Urothelium cell line (cell line): Measurements from ENCODE around the gene PTX3.

Experiments used
- DNase-seq: peaks from one replicate; pipeline ENCODE4 v3.0.0; 2011; ENCODE audit warnings: low spot score, mixed read lengths
- FAIRE-seq: peaks from 2 replicates; lab custom pipeline; 2011; peaks lifted over from hg19 to GRCh38; lab: Jason Lieb, UNC

The PTX3 gene

DNA sequence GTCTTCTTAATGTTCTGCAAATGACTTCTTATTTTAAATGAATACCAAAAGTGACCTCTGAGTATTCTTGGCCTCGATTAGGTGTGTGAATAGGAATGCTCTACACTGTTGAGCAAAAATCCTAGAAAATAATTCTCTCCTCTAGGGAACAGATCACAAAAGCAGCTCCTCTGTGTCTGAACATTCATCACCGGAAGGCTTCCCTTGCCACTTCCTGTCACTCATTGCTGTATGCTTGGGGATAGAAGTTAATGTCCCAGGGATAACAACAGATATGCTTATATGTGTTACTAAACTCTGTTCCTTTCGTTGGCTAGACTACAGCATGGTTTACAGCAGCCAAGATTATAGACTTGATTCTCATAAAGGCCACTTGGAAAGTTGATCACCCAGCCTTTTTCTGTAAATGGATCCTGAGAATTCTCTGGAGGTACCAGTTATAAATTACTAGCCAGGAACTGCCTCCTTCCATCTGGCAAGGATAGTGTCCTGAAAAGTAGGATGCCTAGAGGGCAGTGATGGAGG is 16.0 kb upstream of the PTX3 start:
- DNase-seq (no peak), FAIRE-seq (no peak)

DNA sequence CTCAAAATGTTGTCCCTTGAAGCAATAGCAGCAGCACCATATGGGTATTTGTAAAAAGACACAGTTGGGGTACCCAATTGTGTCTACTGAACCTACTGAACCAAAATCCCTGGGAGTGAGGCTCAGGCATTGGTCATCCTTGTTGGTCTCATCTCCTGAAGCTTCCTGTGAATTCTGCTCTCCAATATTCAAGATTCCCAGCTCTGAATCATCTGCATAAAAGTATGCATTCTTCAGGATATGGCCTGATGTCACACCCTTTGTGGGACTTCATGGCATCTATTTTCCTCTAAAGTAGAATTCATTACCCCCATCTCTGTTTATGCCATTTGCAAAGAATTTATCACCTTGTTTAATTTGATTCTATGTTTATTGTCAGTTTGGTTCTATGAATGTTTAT is 13.3 kb upstream of the PTX3 start:
- no peak for FAIRE-seq
- DNase-seq = no peak

DNA sequence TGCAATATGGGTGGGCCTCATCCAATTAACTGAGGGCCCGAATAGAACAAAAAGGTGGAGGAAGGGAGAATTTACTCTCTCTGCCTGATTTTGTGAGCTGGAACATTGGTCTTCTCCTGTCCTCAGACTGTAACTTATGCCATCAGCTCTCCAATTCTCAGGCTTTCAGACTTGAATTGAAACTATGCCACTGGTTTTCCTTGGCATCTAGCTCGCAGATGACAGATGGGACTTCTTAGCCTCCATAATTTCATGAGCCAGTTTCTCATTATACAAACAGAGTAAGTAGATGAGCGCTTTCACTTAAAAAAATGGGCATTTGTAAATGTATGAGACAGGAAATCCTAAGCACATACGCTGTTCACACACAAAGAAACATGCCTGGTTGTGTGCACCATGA is 8.7 kb upstream of the PTX3 start:
- DNase-seq = no peak
- FAIRE-seq = no peak

DNA sequence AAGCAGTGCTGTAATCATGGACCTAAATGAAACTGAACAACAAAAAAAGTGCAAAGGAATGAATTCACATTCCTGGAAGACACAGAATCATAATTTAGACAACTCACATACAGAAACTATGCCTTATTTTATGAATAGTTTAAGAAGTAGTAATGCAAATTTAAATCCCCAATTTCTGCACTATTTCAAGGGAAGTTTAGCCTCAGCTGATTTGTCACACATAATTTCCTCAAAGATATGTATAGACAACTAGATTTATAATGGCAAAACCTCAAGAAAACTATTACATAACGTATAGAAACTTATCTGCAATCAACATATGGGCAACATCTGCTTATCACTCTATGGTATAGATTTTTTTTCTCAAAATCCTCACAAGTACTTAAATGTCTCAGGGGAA is 7.8 kb upstream of the PTX3 start:
- no peak for FAIRE-seq
- no peak for DNase-seq

DNA sequence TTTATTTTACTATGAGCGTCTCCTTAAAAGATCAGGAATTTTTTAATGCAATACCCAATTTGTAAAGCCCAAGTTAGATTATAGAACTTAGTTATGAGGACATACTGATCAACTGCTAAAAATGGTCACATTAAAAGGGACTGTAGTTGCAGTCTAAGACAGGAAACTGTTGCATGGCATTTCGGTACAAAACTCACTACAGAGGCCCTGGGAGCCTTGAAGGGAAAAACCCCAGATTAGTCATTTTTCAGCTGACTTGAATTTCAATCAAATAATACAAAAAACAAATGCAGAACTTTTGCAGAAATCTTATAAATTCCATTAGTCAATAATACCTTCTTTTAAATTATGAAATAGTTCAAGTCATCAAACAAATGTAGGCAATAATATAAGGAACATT is 6.9 kb upstream of the PTX3 start:
- DNase-seq (no peak), FAIRE-seq (no peak)

DNA sequence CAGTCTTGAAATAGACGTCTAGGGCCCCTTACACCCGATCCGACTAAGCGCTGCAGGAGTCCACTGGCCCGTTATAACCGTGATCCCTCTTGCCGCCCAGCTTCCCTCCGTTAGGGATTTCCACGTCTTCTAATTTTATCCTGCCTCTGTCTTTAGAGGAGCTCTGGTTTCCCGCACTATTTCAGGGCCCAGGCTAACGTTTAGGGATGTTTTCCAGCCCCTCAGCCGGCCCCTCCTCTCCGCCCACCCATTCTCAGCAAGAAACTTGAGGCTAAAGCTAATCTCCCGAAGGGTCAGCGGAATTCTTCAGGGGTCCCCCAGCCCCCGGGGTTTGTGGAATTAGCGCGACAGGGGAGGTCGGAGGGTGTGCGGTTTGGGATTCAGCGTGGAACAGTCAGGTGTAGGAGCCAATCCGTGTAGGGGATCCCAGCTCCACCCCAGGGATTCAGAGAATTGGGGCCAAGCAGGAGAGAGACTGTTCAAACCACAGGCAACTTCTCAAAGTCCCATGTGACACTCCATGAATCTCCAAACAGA is 1.6 kb downstream of the PTX3 start:
- DNase-seq (no peak), FAIRE-seq (no peak)

DNA sequence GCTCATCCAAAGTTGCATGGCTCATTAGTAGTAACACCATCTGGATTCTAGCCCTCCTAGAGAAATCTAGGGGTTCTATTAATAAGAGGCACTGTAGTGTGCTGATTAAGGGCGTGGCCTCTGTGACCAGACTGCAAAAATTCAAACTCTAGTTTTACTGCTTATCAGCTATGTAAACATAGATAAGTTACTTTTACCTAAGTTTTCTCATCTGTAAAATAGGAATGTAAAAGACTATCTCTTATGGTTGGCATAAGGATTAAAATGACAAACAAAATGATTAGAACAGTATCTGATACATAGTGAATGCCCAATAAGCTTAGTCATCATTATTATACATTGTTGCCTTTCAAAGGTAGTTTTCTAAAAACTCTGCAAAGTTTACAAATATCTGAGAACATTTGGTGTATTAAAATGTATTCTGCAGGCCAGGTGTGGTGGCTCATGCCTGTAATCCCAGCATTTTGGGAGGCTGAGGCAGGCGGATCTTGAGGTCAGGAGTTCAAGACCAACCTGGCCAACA is 4.5 kb downstream of the PTX3 start:
- FAIRE-seq (no peak), DNase-seq (no peak)

DNA sequence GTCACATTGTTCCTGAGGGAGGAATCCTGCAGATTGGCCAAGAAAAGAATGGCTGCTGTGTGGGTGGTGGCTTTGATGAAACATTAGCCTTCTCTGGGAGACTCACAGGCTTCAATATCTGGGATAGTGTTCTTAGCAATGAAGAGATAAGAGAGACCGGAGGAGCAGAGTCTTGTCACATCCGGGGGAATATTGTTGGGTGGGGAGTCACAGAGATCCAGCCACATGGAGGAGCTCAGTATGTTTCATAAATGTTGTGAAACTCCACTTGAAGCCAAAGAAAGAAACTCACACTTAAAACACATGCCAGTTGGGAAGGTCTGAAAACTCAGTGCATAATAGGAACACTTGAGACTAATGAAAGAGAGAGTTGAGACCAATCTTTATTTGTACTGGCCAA is 6.1 kb downstream of the PTX3 start:
- DNase-seq = no peak
- FAIRE-seq = no peak

DNA sequence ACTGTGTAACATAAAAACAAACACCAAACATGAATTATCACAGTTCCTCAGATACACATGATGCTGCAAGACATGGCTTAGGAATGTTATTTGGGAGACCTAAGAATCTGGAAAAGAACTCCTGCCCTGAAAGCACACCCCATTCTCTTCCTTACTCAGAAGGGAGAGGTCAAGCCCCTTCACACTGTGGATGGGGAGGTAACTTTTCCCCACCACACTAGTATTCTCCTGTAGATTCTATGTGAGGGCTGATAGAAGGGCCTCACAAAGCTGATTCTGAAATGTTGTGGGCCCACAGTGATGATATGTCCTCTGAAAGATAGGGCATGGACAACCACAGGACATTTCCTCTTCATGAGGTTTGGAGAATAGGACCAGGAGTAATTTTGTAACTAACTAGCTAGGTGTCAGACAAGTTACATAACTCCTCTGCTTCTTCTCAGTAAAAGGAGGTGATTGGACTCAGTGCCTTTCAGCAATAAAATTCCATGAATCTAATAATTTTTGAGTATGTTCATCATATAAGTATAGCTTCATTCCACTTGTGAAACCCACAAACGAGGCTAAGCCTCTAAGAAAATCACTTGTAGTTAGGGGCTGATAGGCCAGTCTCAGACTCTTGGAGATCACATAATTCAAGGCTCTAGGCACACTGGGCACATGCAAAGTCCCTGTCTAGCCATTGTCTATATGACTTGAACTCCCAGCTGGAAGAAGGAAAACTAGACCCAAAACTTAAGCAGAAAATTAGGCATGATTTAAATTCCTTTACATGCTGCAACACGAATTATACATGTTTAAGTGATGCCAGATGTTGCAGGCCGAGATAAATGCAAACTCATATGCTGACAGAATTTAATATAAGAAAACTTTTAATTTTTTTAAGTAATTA is 7.5 kb downstream of the PTX3 start:
- no peak for DNase-seq
- FAIRE-seq = no peak

DNA sequence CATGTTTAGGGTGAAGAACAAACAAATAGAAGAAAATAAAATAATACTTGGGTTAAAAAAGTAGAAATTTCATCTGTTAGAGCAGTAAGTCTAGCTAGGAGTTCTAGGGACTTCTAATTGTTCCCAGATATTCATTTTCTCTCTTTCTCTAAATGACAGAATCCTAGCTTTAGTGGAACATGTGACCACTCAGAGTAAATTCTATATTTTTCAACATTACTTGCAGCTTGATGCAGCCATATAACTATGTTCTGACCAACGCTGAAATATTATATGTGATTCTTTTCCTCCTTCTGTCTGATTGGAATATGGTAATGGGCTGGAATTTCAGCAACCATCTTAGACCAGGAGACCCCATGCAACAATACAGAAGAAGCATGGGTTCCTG is 8.1 kb downstream of the PTX3 start:
- no peak for FAIRE-seq
- DNase-seq = no peak

DNA sequence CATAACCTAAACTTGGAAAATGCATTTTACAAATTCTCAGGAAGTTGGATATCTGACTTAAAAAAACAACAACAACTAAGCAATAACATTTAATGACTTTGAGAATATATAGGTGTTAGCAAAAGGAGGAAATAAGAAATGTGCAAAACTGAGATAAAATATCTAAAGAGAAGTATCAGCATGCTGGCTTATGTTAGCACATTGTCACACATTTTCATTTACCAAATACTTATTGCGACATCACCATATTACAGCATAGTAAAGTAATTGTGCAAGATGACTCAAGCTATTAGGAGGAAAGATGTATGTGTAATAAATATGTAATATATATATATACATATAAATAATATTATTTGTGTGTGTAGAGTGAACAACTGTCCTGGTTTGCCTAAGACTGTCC is 9.2 kb downstream of the PTX3 start:
- no peak for DNase-seq
- no peak for FAIRE-seq

DNA sequence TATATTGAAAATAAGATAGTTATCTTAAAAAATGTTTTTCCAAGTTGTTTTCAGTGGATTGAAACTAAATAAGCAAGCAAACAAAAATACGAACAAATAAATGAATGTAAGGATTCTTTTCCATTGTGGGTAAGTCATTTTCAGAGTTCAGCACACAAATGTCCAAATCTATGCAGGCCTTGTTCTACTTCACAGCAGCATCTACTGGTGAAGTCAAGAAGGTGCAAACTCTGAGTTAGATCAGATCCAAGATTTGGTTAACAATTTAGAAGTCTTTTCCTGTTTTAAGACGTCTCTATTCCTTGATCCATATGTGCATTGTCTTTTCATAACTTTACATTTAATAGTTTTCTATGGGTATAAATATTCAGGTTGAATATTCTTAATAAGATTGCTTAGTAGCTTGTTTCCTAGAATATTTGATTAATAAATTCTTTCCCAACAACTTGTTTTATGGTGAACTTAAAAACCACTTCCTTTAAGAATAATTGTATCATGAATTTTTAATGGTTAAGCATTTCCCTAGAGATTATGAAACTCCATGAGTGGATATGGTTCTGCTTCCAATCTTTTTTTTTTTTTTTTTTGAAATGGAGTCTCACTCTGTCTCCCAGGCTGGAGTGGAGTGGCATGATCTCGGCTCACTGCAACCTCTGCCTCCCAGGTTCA is 10.5 kb downstream of the PTX3 start:
- FAIRE-seq (no peak), DNase-seq (peak; percentile 10)

DNA sequence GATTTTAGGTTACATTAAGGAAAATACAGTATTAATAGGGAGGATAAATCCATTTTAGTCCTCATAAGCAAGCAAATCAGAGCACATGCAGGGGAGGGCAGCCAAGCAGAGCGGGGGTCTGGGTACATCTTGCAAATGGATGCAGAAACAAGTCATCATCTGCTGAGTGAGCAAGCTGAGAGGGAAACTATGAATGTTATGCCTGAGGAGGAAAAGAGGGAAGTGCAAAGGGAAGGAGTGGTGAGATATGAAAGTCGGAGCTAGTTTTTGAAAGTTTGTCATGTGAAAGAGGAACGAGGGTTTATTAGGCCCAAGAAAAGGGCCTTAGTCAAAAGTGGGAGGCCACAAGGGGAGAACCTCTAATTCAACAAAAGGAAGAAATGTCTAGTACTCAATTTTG is 15.4 kb downstream of the PTX3 start:
- DNase-seq (no peak), FAIRE-seq (no peak)

DNA sequence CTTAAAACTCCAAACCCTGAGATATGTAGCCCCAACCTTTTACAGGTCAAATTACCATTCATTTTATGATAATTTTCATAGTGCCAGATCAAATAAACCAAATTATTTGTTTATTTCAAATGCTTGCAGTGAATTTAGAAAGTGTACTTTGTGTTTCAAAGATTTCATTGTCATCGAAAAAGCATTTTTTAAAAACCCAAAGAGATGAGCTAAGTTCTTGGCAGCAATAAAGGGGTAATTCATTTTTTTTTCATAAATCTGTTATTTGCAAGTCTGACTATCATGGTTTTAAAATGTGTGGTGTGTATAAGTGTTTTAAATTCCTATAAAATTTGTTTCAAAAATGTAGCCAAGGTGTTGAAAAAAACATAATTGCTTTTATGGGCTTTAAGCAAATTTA is 17.2 kb downstream of the PTX3 start:
- no peak for DNase-seq
- FAIRE-seq = no peak

DNA sequence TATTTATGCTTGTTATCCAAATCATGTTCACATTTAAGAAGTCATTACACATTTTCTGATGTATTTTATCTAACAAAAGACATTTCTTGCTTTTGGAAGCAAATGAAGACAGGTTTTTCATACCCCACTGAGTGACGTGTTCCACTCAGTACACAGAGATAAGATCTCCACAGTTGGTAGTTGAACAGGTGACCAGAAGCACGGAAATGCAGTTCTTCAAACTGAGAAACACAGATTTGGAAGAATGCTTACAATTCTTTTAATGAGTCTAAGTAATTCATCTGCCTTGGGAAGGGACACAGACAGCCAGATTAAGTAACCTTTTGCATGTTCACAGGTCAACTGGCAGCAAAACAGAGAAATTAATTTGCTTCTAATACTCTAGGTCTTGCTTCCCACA is 23.1 kb downstream of the PTX3 start:
- DNase-seq (no peak), FAIRE-seq (no peak)

DNA sequence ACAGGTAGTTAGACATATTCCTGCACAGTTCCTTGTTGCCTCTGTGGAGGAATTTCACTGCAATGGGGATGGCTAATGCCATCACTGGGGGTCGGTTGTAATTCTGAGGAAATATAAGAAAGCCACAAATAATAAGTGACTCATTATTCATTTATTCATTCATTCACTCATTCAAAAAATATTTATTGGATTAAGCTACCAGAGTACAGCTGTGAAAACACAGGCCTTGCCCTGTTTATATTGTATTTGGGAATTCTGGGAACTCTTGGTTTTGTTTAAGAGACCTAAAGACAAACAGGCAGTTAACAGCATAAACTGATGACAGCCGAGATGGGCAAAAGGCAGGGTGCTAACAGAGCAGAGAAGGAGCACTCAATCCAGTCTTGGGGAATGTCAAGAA is 23.6 kb downstream of the PTX3 start:
- DNase-seq (no peak), FAIRE-seq (no peak)

DNA sequence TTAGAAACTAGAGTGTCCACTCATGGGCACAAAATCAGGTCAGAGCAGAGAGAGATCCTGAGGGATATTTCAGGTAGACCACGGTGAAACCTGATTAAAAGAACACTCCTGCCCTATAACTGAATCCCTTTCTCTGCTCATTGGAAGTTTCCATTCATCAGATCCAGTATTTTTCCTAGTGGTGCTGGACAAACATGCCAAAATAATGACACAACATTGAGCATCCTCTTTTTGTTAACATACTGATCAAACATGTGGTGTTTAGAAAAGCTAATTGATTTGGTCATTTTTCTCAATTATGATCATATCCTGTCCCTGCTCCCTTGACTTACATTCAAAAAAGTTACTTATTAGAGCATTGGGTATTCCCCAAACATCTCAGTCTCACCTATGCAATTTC is 27.2 kb downstream of the PTX3 start:
- FAIRE-seq = no peak
- no peak for DNase-seq

DNA sequence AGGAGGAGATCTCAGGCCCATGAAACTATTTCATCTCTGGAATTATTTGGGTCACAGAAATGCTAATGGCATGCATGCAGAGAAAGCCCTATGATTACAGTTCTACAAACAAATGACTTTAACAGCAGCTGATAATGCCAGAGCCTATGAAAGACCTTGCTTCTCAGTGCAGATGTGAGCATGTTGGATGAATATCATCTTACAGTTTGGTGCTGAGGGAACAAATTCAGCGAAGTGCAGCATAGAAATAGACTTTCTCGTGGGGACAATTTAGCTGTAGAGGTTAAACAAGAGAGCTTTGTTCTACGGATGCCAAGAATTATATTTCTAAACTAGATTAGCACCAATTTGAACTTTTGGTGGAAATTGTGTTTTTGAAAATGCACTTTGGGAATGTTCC is 27.7 kb downstream of the PTX3 start:
- DNase-seq = no peak
- FAIRE-seq = no peak

DNA sequence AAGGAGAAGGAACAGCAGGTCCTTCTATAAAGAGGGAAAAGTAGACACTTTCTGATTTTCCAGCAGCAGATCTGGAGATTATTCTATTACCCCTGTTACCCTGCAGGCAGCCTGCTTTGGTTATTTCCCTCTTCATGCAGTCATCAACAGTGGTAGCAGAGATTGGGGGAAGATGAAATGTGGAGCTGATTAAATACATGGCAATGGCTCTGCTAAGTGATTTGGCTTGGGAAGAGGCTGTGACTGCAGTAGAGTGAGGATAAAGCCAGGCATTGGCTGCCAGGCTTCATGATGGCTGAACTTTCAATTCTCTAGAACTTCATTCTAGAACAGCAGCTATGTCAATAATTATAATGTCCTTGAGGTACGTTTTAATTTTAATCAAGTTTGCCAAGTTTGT is 29.1 kb downstream of the PTX3 start:
- FAIRE-seq = no peak
- DNase-seq = no peak

DNA sequence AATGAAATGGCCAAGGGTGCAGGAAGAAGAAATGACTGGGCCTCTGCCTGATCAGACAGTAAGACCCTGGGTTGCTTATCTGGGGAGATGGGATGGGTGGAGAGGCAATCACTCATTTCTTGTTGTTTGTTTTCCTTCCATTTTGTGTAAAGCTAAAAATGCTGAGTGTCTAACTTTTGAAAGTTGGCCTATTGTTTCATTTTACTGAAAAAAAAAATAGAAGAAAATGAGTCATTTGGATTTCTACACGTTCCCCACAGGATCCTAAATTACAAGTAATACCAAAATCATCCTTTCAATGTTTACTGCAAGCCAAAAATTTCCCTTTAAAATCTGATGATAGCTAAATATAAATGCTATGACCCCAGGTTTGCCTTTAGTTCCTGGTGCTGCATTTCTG is 30.6 kb downstream of the PTX3 start:
- DNase-seq (no peak), FAIRE-seq (no peak)

DNA sequence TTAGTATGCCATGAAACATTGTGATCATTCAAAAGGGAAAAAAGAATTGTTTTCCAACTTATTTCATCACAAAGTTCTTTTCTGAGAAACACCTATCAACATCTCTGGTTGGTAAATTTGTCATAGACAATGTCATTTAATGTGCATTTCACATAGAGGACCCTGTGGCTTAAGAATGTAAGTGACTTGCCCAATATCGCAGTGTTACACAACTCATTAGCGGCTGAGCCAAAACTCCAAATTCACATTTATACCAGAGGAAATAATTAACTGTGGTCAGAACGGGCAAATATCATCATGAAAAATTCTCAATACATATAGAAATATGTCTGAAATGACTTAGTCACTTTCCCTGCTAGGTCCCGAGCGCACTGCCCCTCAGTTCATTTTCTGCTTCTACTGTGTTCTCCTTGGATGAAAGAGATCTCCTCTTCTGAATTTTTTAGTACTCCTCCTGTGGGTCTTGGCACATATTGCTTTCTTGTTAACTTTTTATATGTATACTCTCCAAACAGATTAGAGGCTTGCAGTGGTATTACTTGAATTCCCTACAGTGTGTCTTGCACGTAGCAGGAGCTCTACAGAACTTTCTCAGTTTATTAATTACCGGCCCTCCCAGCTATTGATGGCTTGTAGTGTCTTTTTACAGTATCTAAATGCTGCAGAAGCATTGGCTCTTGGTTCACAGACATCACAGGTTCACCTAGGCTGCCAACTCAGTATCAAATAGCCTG is 33.1 kb downstream of the PTX3 start:
- DNase-seq (no peak), FAIRE-seq (no peak)
